ENCODE results near the gene DPH7.
"Not testable (repeated sequence)": the region's sequence is repeated elsewhere in the genome, so short reads cannot be mapped to it uniquely, and the experiment has no call there.

GRCh38 chr9:137568445-137568844 is 10.3 kb downstream of the DPH7 start:
- TF ChIP-seq EGR1 (IDR thresholded peaks at IDR 0.05; ENCODE audit: low read depth); EZH2phosphoT487 (IDR thresholded peaks at IDR 0.05; ENCODE audit: borderline replicate concordance); POLR2A (IDR thresholded peaks at IDR 0.05; ENCODE audit: borderline replicate concordance, extremely low read depth, insufficient read depth, insufficient read length): not testable (repeated sequence)

All from HCT116 (cell line).